PC-9 (cell line): Measurements from ENCODE around the gene LAMP5. TPM values are rescaled to one million over a fixed set of nuclear protein-coding genes. Genes with fewer than 3 reads are reported as not detected.

ENCODE experiments used
- BruUV-seq: library from RNA; stranded (reverse); fragments of 400-500 nt; replicated peaks from 2 replicates; lab custom pipeline; 2021; lab: Mats Ljungman, UMichigan
- CTCF ChIA-PET: fragments of 300-600 bp; sonication (Branson Sonifier 250); formaldehyde crosslinking; loops from one replicate; lab custom pipeline; 2022; ENCODE audit warnings: antibody characterized with exemption; lab: Charles Lee
- POLR2A ChIA-PET: fragments of 300-600 bp; sonication (Branson Sonifier 250); formaldehyde crosslinking; loops from one replicate; lab custom pipeline; 2022; ENCODE audit warnings: antibody characterized with exemption; ENCODE audit not compliant: unreplicated experiment; lab: Charles Lee
- DNase-seq, 2 experiments: peaks; one replicate each; pipeline versions ENCODE4 v3.0.0 to v3.0.0-alpha.2; 2015 to 2022; ENCODE audit warnings: mixed read lengths in 1 of 2
- H2AFZ ChIP-seq: fragments of 200-600 bp; sonication (generic); 2 replicates; pipeline ENCODE4 v1.8.1; 2017; ENCODE audit warnings: antibody characterized with exemption
- H3F3A ChIP-seq: fragments of 200-600 bp; sonication (generic); 2 replicates; pipeline ENCODE4 v1.8.1; 2017; ENCODE audit warnings: antibody characterized with exemption, mild to moderate bottlenecking, low read depth; ENCODE audit not compliant: insufficient read depth
- H3K27ac ChIP-seq: fragments of 200-600 bp; sonication (generic); 2 replicates; pipeline ENCODE4 v1.6.1; 2016; ENCODE audit warnings: mixed run types
- H3K27me3 ChIP-seq: fragments of 200-600 bp; sonication (generic); 2 replicates; pipeline ENCODE4 v1.6.1; 2016; ENCODE audit warnings: low read depth, mixed run types; ENCODE audit not compliant: insufficient read depth
- H3K36me3 ChIP-seq: fragments of 200-600 bp; sonication (generic); 2 replicates; pipeline ENCODE4 v1.6.1; 2016; ENCODE audit warnings: low read depth, mixed run types
- H3K4me1 ChIP-seq: fragments of 200-600 bp; sonication (generic); replicated peaks from 2 replicates; pipeline ENCODE4 v1.6.1; 2016; ENCODE audit warnings: mixed run types; ENCODE audit not compliant: insufficient read depth
- H3K4me2 ChIP-seq: fragments of 200-600 bp; sonication (generic); 2 replicates; pipeline ENCODE4 v1.6.1; 2017; ENCODE audit warnings: mixed run types
- H3K4me3 ChIP-seq: fragments of 200-600 bp; sonication (generic); 2 replicates; pipeline ENCODE4 v1.6.1; 2016; ENCODE audit warnings: mixed run types
- H3K79me2 ChIP-seq: fragments of 200-600 bp; sonication (generic); 2 replicates; pipeline ENCODE4 v1.6.1; 2017; ENCODE audit warnings: low read depth, mixed run types
- H3K9me2 ChIP-seq: fragments of 200-600 bp; sonication (generic); 2 replicates; pipeline ENCODE4 v1.8.1; 2017; ENCODE audit warnings: mild to moderate bottlenecking; ENCODE audit not compliant: insufficient read depth
- H3K9me3 ChIP-seq: fragments of 200-600 bp; sonication (generic); 2 replicates; pipeline ENCODE4 v1.8.1; 2016; ENCODE audit warnings: low read depth; ENCODE audit not compliant: insufficient read depth
- H4K20me1 ChIP-seq: fragments of 200-600 bp; sonication (generic); 2 replicates; pipeline ENCODE4 v1.8.1; 2017; ENCODE audit not compliant: insufficient read depth
- EZH2 ChIP-seq: fragments of 200-600 bp; sonication (generic); IDR thresholded peaks from 2 replicates; pipeline ENCODE4 v1.8.0; 2017; ENCODE audit warnings: antibody characterized with exemption, low read depth
- intact Hi-C: fragments of 100-400 bp; cut with micrococcal nuclease; formaldehyde crosslinking; loops from one replicate; pipeline ENCODE4 v1.10.0; 2022; ENCODE audit not compliant: unreplicated experiment
- total RNA-seq: library from RNA; stranded (reverse); gene quantifications from 2 replicates; pipeline ENCODE4 v1.2.3, GENCODE V29; 2021
- TF ChIP-seq, protein P1 (sequence below): fragments of 200-600 bp; sonication (generic); conservative IDR thresholded peaks from 2 replicates; pipeline ENCODE4 v1.6.1; 2017; ENCODE audit warnings: mixed run types, antibody characterized with exemption, mild to moderate bottlenecking, moderate library complexity

Gene LAMP5
- total RNA-seq, 1 experiment from 2014 or later = not detected

DNA sequence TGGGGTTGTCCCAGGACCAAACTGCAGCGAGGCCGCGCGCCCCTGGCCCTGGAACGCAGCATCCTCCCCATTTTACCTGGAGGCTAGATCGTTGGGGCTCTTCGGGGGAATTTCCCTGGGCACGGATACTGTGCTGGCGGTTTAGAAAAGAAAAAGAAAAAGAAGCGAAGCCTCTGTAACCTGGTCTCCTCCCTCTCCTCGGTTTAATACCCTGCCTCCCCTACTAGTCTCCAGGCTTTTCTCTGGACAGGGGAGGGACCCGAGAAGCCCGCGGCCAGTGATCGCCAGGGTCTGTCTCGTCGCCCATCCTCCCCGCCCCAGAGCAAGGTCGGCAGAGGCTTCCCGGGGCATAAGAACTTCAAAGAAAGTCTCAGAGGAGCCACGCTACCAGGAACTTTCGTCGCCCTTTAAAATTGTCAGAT lies 6.1 kb upstream of the LAMP5 start:
- Histone ChIP-seq H3K9me3 (no peaks in the 10 kb centered on the region), H3K27ac (no peak overlapping the region), H3K4me1 (no peaks in the 10 kb centered on the region), H3K4me3 (no peak overlapping the region), H3K79me2 (no peaks in the 10 kb centered on the region), H3K27me3 (peaks cover 76% of the 10 kb centered on the region), H4K20me1 (no peaks in the 10 kb centered on the region), H3K4me2 (no peak overlapping the region), H3F3A (no peaks in the 10 kb centered on the region), H3K9me2 (no peaks in the 10 kb centered on the region), H2AFZ (no peak overlapping the region), H3K36me3 (no peaks in the 10 kb centered on the region)
- ChIA-PET CTCF (no interaction called here), POLR2A (no interaction called here)
- BruUV-seq = no TSS peak
- DNase-seq = no peak
- TF ChIP-seq EZH2 = no peak
- TF ChIP-seq, protein P1, sequence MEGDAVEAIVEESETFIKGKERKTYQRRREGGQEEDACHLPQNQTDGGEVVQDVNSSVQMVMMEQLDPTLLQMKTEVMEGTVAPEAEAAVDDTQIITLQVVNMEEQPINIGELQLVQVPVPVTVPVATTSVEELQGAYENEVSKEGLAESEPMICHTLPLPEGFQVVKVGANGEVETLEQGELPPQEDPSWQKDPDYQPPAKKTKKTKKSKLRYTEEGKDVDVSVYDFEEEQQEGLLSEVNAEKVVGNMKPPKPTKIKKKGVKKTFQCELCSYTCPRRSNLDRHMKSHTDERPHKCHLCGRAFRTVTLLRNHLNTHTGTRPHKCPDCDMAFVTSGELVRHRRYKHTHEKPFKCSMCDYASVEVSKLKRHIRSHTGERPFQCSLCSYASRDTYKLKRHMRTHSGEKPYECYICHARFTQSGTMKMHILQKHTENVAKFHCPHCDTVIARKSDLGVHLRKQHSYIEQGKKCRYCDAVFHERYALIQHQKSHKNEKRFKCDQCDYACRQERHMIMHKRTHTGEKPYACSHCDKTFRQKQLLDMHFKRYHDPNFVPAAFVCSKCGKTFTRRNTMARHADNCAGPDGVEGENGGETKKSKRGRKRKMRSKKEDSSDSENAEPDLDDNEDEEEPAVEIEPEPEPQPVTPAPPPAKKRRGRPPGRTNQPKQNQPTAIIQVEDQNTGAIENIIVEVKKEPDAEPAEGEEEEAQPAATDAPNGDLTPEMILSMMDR = no peak
- intact Hi-C loops = no loop called here

DNA sequence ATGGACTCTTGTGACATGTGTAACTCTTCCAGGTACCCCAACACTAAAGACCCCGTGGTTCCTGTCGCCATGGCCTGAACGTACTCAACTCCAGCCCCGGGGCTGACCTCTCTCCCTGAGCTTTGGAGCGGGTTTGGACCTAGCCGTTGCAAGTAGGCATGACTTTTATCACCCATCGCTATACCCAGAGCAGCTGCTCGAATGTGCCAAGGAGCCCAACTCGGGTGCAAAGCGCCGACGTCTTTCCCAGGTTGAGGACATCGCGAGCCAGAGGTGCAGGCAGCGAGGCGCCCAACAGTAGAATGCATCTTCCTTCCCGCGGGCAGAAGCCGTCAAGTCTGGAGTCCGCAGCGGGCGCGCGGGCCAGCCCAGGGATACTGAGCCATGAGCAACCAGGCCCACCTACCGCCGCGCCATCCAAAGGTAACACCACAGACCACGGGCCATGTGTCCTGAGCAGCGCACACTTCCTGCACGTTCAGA lies 5.7 kb upstream of the LAMP5 start:
- Histone ChIP-seq H3K27me3 (peaks cover 76% of the 10 kb centered on the region), H3K9me2 (no peaks in the 10 kb centered on the region), H3F3A (no peaks in the 10 kb centered on the region), H3K9me3 (no peaks in the 10 kb centered on the region), H3K4me2 (no peak overlapping the region), H3K27ac (no peak overlapping the region), H3K4me1 (no peaks in the 10 kb centered on the region), H3K4me3 (no peak overlapping the region), H4K20me1 (no peaks in the 10 kb centered on the region), H3K36me3 (no peaks in the 10 kb centered on the region), H3K79me2 (no peaks in the 10 kb centered on the region), H2AFZ (no peak overlapping the region)
- BruUV-seq = no TSS peak
- DNase-seq = no peak
- POLR2A ChIA-PET = no interaction called here
- intact Hi-C loops = no loop called here
- TF ChIP-seq, protein P1 = no peak
- no peak for TF ChIP-seq EZH2
- CTCF ChIA-PET = interaction anchor here (0.6 kb wide), 1 partner anchor 579 kb away, joined by 5 read pairs; no protein-coding TSS in a partner anchor

DNA sequence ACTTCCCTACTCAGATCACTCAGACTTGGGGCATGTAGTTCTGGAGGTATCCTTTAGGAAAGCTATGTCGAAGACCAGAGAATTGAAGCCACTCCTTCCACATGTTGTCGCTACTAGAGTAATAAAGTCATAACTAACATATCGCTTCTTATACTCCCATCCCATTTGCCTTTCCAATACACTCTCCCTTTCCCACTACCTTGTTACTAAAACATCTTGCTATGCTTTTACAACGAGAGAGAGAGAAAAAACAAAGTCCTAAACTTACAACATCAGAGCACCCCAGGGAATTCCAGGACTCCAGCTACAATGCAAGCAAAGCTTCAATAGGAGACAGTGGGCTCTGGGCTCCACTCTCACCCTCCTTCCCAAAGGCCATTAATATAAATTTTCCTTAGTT lies 5.1 kb upstream of the LAMP5 start:
- Histone ChIP-seq H2AFZ (no peak overlapping the region), H3K9me2 (no peaks in the 10 kb centered on the region), H3K9me3 (no peaks in the 10 kb centered on the region), H3K36me3 (no peaks in the 10 kb centered on the region), H4K20me1 (no peaks in the 10 kb centered on the region), H3K27ac (no peak overlapping the region), H3K4me2 (no peak overlapping the region), H3K4me3 (no peak overlapping the region), H3K4me1 (no peaks in the 10 kb centered on the region), H3F3A (no peaks in the 10 kb centered on the region), H3K79me2 (no peaks in the 10 kb centered on the region), H3K27me3 (peaks cover 76% of the 10 kb centered on the region)
- BruUV-seq = no TSS peak
- no peak for DNase-seq
- TF ChIP-seq EZH2 = no peak
- TF ChIP-seq, protein P1 = no peak
- POLR2A ChIA-PET = no interaction called here
- CTCF ChIA-PET = interaction anchor here (0.6 kb wide), 1 partner anchor 579 kb away, joined by 5 read pairs; no protein-coding TSS in a partner anchor
- intact Hi-C loops = no loop called here
